GOT3 (cell line): ENCODE measurements around the gene ADAMTSL1.

ENCODE experiments used
- DNase-seq: peaks from one replicate; lab custom pipeline; 2025; ENCODE audit warnings: mixed read lengths; lab: John Stamatoyannopoulos, UW

Gene ADAMTSL1

GRCh38 chr9:18741359-18741758 is 267.4 kb downstream of the ADAMTSL1 start:
- no peak for DNase-seq

DNA sequence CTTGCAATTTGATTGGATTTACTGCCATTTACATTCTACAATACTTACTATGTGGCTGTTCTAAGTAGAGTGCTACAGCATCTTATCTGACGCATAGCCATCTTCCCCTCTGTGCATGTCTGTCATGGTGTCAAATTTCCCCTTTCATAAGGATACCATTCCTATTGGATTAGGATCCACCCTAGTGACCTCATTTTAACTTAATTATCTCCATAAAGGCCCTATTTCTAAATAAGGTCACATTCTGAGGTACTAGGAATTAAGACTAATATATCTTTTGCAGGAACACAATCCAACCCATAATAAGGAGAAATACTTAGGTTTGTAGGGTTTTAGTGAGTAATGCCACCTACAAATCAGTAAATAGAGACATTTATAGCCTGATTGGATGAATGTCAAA is 268.0 kb downstream of the ADAMTSL1 start:
- no peak for DNase-seq

GRCh38 chr9:18743421-18743820 is 269.5 kb downstream of the ADAMTSL1 start:
- no peak for DNase-seq

DNA sequence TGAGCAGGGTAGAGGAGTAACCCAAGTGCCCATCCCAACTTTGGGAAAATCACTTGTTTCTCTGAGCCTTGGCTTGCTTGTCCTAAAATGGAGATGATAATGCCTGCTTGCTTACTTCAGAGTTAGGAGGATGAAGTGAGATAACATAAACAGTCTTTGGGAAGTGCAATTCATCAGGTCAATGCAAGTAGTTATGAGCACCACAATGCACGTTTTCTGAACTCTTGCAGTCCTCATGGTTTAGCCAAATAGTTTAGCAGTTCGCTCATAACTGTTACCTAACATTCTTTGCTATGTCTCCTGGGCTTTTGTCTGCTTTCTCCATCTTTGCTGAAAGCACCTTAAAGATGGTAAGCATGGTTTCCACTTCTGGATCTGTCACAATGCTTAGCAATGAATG is 270.0 kb downstream of the ADAMTSL1 start:
- no peak for DNase-seq

DNA sequence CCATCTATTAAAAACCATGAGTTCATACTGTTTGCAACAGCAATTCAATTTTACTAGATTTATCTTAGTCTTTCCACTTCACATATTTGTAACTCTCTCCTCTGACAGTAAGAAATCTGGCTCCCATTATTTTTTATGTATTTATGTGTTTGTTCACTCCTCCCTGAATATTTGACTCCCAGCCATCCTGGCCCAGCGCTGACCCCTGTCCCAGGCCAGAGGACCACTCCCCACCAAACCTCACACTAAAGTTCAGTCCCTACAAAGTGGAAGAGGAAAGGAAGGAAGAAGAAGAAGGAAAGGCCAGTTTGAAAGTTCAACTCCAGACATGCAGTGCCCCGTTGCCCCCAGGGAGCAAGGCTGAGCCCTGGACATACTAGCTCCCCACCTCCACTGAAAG is 271.8 kb downstream of the ADAMTSL1 start:
- DNase-seq = no peak

DNA sequence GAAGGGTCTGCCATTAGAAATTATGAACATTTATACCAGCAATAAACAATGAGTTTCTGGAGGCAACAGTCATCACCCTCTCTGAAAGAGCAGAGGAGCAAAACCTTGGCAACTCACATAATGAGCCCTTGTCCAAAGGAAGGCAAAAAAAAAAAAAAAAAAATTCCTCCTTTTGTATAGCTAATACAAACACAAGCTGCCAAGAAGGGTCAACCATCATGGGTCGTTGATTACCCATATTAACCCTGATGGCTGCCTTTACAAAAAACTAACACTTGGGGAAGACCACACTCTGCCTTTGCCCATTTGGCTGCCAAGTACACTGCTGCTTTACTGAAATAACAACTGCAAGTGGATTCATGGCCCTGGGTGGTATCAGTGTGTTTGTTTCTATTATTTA is 272.7 kb downstream of the ADAMTSL1 start:
- DNase-seq = no peak

- DNase-seq = no peak
Observed at GRCh38 chr9:18747595-18747994, 273.6 kb downstream of the ADAMTSL1 start.

DNA sequence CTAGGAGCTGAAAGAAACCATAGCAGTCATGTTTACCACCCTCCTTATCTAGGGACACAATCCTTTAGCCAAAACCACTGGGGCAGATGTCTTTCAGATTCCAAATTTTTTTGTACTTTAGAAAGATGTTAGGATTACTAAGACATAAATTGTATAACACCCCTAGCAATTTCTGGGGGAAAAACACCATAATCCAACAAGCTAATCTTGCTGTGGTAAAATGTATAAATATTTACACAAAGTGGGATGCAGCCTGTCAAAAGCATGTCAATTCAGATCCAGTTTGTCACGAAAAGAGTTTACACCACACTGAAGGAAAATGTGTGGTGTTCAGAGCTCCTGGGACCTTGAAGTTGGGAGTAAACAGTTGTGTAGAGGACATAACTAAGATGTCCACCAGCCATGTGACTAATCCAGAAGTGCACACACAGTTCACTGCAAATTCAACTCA is 274.3 kb downstream of the ADAMTSL1 start:
- DNase-seq = no peak

GRCh38 chr9:18749711-18750110 is 275.8 kb downstream of the ADAMTSL1 start:
- DNase-seq = no peak

DNA sequence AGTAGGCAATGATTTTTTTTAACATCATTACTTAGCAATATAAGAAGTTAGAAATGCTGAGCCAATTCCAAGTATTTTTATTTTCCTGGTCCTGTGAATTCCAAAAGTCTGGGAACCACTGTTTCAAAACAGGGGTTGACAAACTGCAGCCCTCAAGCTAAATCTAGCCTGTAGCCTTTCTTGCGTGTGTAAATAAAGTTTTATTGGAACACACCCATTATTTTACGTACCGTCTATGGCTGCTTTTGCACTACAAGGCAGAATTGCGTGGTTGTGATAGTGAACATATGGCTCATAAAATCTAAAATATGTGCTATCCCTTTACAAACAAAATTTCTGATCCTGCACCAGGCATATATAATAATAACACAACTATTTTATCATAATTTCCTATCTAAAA is 280.0 kb downstream of the ADAMTSL1 start:
- DNase-seq = no peak

- no peak for DNase-seq
Observed at GRCh38 chr9:18754537-18754936, 280.6 kb downstream of the ADAMTSL1 start.

- DNase-seq = no peak
Observed at GRCh38 chr9:18755263-18755662, 281.3 kb downstream of the ADAMTSL1 start.

DNA sequence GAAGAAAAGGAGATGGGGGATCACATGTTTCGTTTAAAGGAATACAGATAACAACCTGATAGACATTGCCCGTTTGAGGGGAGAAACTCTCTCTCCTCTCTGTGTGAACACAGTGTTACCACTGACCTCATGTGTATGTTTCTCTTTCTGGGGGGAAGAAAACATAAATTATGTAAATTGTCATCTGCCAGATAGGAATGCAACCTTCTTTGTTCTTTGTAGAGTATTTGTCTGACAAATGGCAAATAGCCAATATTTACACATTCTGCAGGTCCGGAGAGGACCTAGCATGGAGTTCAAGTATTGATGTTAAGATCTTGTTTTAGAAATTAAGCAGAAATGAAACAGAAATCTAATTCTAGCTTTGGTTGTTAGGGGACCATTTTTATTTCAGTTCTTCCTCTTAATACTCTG is 282.8 kb downstream of the ADAMTSL1 start:
- no peak for DNase-seq

DNA sequence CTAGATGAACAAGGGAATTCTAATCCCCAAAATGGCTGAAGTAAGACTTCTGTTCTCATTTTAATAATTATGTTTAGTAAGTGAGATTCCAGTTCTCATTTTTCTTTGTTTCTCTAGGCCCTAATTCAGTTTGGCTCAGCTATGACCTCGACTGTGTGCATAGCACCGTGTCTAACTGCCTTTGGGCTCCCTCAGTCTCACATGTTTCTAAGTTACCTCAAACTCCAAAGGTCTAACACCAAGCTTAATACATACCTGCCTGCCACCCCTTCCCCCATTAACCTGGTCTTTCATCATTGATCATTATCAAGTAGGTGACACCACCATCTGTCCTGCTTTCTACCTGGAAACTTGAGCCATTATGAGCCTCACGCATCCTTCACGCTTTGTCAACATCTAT is 285.9 kb downstream of the ADAMTSL1 start:
- DNase-seq = no peak

DNA sequence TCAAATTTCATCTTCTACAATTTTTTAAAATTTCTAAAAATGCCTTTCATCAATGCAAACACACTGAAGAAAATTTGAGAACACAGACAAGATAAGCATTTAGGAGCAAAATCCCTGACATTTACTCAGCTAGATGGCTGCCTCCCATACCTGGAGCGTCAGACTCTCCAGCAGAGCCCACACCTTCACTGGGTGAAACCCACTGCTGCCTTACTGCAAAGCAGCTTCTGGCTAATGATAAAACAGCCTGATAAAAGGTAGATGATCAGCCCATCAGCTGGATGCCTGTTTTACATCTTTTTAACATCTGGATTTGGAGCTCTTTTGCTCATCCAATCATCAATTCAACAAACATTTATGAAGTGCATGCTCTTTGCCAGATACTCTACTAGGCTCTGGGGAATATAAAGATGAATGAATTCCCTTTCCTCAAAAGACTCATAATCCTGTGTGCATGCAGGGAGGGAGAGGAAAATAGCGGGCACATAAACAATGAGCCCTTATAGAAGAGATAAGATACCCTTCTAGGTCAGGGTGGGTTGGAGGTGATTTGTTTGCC is 287.9 kb downstream of the ADAMTSL1 start:
- DNase-seq = no peak

- no peak for DNase-seq
Observed at GRCh38 chr9:18766989-18767550, 293.1 kb downstream of the ADAMTSL1 start.

DNA sequence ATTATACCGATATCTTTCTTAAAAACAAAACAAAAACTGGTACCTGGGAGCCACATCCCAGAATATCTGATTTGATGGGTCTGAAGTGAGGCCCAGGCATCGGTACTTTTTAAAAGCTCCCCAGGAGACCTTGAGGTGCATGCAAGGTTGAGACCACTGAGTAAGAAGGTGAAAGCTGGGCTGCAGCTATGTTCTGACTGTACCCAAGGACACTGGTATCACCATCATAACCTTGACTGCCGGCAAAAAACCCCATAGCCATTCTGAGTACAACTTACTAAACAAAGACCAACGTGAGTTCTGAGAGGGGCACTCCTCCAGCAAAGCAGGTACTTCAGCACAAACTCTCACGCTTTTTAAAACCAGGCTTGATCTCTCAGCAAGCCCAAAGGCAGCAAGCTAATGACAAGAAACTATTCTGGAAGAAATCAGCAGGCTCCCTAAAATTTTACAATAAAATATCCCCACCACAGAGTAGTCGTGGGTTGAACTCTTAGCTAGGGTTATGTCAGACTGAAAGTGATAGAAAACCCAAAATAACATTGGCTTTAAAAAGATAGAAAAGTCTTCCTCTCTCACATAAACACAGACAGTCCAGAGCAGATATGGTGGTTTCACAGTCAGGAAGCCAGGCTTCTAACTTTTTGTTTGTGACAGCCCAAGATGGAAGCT is 295.1 kb downstream of the ADAMTSL1 start:
- no peak for DNase-seq

DNA sequence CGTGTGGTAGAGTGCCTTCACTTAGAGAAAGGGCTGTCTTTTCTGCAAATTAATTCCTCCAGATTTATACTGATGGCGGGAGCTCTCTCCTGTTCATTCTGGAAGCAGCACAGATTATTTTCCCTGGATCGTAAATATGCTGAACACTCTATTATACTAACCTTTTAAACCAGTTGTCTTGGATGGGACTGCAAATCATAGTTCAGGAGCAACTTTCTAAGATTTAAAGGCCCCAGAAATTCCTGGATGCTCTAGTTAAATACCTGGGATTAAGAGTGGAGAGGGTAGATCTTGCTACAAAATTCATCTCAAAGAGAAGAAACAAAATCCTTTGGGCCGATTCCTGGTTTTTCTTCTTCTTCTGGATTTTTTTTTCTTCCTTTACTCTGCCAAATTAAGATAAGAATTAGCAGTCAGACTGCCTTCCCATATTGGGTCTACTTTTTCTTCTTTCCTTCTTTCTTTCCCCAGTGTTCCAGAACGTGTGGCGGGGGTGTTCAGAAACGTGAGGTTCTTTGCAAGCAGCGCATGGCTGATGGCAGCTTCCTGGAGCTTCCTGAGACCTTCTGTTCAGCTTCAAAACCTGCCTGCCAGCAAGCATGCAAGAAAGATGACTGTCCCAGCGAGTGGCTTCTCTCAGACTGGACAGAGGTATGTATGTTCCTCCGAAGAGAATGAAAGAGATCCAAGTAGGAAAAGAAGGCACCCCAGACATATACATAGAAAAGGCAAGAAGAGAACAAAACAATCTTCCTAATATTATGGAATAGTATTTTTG is 296.4 kb downstream of the ADAMTSL1 start:
- no peak for DNase-seq

GRCh38 chr9:18771011-18771410 is 297.1 kb downstream of the ADAMTSL1 start:
- DNase-seq = no peak

DNA sequence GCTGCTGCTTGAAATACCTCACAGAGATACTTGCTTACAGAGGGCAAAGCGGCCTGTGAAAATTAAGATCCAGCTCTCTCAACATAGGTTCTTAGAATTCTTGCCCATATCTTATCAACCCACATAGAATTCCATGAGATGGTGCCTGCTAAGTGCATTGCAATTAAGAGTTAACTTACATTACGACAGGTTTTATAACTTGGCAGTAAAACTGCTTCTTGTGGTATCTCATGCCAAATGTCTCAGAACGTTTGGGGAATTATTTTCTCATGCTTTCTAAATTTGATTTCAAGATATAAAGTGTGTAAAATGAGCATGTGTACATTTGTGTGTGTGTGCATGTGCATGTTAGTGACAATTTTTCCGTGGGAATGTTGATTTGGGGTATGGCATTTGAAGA is 297.8 kb downstream of the ADAMTSL1 start:
- no peak for DNase-seq

DNA sequence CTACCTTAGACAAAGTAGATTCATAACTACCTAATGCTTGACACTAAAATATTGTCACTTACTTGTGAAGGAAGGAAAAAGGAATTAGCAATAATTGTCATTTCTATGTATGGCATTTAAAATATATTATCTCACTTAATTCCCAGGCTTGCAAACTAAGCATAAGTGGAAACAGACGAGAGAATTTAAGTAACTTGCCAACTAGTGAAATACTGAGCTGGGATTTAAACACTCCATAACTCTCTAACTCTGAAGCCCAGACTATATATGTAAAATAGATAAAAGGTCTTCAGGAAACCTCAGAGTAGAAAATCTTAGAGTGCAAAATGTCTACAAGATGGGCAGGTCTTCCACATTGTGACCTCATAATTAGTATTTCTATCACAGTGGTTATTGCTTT is 301.3 kb downstream of the ADAMTSL1 start:
- no peak for DNase-seq

DNA sequence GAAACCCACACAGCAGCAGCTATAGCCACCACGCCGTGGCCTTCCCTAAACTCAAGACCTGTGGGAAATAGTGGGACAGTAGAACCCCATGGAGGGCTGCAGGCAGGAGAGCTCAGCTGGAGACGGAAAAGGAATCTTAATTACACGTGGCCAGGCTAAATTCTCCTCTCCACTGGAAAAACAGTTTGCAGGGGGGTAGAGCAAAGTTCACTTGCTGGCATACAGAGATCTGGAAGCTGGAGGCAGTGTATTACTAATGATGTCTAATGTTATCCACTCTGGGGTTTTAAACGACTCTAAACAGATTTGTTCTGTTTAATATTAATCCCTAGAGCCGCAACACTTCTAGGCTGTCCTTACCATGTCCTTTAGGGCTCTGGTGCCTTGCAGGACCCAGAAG is 302.0 kb downstream of the ADAMTSL1 start:
- no peak for DNase-seq
